Stimulated activated CD4-positive, alpha-beta T cell treated with anti-CD3 and anti-CD28 coated beads, Interleukin-2, amount 100 ng/mL, for 4 hours (primary cell): ENCODE data around the gene UCKL1.
A peak's percentile ranks its signal among the peaks of the same experiment; 100 is the strongest.
"Not testable (repeated sequence)": the region's sequence is repeated elsewhere in the genome, so short reads cannot be mapped to it uniquely, and the experiment has no call there.

Experiments used
- DNase-seq: peaks from one replicate; pipeline ENCODE4 v3.0.0-alpha.2; 2020; ENCODE audit warnings: low read depth

Gene UCKL1

DNA sequence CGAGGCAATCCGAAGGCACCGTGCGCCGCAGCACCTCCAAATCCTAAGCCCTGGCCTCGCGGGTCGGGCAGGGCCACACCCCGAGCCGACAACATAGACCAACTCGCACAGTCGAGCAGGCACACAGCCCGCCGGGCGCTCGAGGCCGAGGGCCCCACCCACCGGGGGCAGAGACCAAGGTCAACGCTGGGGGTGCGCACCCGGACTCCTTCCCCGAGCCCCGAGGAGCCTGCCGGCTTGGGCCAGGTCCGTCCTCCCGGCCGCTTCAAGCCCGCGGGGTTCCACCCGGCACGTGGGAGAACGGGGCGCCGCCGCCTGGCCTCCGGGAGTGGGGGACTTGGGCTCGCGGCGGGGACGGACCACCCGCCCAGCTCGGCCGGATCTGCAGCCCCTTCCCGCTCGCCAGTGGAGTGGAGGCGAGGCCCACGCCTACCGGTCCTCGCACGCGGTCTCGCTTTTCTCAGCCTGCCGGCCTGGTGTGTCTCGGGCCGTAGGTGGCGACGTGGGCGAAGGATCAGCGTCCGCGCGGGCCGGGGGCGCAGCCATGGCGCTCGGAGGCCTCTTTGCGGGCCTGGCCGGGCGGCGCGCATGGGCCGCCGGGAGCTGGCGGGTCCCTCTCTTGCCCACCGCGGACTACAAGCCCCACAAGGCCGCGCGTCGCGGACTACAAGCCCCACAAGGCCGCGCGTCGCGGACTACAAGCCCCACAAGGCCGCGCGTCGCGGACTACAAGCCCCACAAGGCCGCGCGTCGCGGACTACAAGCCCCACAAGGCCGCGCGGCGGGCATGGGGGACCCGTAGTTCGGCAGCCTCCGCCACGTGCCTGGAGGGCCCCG, at the start of gene UCKL1:
TSS of gene UCKL1 (minus strand) at position 590 of the 837 bp plus-strand sequence. CDS start at position 546, 44 bp downstream.
- DNase-seq = peak; percentile 88

DNA sequence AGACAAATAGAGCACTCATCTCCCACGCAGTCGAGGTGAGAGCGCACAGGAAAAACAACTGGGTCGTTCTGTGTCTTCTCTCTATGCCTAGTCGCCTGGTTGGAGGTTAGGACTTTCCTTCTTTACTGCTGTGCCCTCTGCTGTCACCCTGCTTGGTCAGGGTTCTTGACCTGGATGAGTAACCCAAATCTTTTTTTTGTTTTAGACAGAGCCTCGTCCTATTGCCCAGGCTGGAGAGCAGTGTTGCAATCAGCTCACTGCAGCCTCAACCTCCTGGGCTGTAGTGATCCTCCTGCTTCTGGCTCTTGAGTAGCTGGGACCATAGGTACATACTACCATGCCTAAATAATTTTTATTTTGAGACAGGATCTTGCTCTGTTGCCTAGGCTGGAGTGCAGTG, 49.2 kb upstream of the UCKL1 start:
- no peak for DNase-seq

DNA sequence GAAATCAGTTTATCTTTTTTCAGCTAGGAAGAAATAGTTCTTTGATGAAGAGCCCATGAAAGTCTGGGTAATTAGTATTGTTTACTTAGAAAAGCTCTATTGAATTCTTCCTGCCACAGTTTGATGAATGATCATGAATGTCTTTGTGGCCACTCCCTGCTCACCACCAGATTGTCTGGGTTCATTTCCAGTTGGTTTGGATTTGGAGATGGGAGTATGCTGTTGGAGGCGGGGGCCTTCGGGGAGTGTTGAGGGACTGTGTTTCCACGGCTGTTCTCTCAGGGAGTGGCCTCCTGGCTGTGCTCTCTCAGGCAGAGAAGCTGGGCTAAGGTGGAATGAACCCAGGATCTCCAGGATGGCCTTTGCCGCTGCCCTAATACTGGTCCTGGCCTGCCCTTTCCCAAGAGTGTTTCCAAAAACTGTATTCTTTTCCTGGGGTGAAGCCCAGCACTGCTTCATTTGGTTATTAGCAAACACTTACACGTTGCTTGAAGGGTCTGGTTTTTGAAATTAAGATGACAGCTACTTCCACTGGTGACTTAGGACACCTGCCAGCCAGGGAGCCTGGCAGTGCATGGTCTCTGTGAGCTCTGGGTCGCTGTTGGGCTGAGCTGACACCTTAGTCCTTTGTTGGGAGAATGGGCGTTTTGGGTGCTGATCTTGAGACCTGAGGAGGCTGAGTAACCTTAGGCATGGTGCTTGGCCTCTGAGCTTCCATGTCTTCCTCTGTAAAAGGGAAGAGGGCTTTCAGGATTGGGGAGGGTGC, 47.9 kb upstream of the UCKL1 start:
- no peak for DNase-seq

DNA sequence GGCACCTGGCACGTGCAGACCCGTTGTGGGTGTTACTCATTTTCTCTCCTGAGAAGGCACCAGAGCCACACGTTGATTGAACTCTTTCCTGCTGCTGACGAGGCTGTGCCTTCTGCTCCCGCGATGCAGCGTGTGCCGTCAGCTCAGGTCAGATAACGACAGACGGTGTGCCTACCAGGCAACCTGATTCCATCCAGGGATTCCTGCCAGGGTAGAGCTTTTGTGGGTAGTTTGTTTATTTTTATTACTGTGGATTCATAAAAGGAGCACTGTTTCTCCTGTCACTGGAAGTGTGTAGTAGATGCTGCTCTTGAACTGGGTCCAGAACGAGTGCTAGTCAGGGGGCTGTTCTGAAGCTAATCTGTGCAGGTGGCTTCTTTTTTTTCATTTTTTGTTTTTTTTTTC, 45.4 kb upstream of the UCKL1 start:
- no peak for DNase-seq

DNA sequence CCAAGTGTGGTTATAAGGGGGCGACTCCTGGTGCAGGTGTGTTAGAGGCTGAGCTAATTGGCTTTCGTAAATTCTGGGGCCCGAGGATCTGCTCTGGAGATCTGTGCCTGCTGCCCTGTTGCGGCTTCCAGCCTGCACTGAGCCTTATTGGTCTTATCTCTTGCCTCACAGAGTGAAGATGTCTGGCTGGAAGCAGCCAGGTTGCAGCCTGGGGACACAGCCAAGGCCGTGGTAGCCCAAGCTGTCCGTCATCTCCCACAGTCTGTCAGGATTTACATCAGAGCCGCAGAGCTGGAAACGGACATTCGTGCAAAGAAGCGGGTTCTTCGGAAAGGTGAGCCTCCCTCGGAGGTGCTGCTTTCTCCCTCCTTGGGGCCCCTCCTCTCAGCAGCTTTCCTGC, 44.7 kb upstream of the UCKL1 start:
- DNase-seq = no peak

DNA sequence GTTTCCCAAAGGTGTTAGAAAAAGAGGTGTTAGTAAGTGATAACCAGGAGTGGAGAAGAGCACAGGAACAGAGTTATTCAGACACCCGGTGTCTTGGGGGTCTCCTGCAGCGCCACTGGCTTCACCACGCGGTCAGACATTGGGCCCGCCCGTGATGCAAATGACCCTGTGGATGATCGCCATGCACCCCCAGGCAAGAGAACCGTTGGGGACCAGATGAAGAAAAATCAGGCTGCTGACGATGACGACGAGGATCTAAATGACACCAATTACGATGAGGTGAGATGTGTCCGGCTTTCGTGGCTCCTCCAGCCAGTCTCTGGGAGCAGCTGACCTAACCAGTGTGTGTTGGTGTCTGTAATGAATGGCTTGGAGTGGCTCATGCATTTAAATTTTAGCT, 26.7 kb upstream of the UCKL1 start:
- DNase-seq = no peak

DNA sequence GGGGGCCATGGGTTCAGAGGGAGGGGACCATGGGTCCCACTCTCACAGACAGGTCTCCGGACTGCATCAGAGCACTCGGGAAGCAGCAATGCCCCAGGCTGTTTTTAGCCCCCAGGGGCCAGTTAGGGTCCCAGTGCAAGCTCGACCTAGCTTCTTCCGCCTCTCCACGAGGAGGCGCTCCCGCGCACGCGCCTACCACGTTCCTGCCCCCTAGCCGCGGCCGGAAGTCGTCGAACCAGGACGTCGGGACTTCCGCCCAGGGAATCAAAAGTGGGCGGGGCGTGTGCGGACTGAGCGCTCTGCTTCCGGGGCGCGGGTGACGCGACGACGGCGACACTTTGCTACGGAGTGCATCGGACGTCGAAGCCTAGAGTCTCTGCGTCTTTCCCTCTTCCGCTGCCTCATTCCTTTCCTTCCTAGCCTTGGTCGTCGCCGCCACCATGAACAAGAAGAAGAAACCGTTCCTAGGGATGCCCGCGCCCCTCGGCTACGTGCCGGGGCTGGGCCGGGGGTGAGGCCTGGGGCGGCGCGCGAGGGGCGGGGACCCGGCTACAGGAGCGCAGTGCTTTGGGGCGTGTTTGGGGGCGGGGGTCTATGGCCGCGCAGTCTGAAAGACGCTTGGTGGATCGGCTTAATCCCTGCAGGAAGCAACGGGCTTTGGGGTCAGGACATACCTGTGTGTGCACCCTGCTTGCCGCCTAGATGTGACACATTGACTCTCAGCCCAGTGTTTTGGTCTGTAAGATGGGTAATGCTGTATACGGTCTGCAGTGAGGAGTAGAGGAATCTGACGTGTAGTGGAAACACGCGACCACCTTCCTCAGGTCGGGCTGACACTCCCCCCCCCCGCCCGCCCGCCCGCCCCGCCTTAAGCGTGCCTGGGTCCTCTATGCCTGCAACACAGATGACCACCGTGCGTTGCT, 24.9 kb upstream of the UCKL1 start, which contains the start of gene PRPF6:
TSS of gene PRPF6 (plus strand) at position 327 of the 923 bp plus-strand sequence. CDS start at position 441, 114 bp downstream.
- DNase-seq = peak; percentile 93

DNA sequence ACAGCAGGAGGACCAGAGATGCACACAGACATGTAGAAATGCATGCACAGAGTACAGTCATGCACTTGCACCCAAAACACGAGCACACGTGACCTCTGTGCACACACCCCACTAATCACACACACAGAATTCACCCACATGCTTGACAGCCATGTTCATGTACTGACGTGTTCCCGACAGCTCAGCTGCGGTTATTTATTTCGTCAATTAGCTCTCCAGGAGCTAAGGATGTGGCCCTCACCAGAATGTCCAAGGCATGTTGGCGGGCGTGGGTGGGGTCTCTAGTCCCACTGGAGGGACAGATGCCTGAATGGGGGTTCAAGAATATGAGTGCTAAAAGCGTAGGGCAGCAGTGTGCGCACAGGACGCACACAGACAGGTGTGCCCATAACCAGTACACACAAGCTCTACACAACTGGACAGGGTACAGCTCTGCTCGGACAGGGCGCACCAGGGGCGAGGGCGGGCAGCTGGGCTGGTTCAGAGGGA, 24.1 kb upstream of the UCKL1 start:
- DNase-seq = no peak

DNA sequence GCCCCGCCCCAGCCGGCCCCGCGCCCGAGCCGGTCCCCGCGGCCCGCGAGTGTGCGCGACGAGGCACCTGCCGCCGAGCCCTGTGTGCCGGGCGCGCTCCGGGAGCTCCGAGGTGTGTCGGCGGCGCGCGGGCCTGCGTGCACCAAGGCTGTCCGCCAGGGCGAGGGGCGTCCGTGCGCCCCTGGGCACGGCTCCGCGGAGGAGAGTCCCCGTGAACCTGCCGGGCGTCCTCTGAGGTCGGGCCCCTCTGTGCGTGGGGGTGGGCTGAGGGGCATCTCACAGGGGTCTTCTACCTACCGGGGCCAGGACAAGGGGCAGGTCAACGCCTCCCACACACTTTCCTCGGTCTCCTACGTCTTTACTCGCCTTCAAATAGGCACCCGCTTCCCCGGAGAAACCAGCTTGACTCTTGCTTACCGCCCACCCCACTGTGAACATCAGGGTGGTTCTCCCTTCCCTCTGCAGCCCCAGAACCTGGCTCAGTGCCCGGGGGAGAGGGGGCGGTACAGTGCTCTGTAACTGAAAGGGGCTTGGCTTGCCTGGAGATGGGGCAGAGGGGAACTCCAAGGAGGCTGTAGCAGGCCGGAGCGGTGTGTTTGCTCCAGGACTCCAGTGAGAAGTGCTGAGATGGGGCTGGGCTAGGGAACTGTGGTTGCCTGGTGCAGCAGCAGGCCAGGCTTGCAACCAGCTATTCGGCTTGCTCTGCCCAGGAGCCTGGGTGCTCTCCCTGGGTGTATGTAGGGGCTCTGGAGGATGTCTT, 23.5 kb upstream of the UCKL1 start, which contains the start of gene SAMD10:
TSS of gene SAMD10 (minus strand) at position 86 of the 760 bp plus-strand sequence. CDS start 175 bp downstream, outside the sequence.
- peak; percentile 75 for DNase-seq

DNA sequence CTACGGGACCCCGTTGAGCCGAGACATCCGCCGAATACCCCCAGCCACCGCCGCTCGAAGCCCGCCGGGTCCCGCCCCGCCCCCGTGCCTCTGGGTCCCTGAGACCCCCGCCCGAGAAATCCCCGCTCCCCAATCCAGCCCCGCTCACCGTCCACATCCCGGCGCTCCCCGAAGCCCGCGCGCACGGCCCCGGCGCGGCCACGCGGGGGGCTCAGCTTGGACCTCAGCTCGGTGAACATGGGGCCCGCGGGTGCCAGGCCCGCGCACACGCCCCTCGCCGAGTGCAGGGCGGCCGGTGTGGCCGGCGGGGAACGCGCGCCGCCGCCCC, 23.0 kb upstream of the UCKL1 start:
- no peak for DNase-seq

DNA sequence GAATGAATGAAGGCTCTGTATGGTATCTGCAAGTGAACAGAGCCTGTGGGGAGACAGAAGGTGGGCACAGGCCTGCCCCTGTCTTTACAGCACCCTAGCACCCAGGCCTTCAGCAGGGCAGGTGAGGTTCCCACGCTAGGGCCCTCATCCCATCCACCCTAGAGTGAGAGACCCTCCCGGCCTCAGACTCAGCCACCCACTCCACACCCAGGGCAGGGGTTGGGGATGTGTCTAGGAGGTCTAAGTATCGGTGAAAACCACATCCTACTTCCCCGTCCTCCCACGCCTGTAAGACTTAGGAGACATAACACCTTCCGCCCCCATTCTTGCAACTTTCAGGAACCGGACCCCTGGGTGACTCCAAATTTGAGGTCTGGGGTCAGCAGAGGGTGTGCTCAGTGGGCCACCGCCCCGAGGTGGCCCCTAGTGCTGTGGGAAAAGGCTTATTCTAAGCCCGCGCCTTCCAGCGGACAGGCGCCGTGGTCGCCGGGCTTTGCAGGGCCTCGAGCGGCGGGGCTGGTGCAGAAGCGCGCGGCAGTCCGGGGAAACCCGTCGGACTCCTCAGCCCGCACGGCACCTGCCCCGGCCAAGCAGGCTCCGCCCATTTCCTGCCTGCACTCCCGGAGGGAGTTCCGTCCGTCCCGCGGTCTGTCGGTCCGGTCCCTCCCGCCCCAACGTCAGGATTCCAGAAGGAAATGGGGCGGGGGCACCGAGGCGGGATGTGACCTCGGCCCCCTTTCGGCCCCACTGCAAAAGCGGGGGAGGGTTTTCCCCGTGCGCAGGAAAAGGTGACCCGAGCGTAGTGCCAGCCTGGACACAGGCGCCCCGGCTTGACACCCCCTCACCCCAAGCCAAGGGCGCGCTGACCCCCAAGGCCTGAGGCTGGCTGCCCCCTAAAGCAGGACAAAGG, 22.4 kb upstream of the UCKL1 start:
- peak; percentile 33 for DNase-seq

DNA sequence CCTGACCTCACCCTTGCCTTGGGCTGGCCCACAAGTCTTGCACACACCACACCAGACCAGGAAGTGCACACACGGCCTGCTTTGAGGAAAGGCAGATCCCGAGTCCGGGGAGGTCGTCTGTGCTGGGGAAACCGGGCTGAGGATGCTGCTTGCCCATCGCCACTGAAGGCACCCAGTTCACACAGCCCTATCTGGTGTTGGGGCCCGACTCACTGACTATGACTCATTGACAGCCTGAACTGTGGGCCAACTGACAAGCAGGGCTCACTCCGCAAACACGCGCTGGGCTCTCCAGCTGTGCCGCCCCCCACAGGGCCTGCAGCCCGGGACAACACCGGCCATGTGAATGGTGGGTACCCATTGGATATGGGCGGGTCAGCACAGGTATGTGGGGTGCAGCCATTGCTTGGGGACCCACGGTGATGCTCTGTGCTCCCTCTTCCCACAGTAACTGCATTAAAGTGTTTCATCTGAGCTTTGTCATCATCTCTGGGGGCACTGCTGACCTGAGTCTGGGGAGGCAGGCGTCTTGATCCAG, 21.6 kb upstream of the UCKL1 start:
- DNase-seq = peak; percentile 41

DNA sequence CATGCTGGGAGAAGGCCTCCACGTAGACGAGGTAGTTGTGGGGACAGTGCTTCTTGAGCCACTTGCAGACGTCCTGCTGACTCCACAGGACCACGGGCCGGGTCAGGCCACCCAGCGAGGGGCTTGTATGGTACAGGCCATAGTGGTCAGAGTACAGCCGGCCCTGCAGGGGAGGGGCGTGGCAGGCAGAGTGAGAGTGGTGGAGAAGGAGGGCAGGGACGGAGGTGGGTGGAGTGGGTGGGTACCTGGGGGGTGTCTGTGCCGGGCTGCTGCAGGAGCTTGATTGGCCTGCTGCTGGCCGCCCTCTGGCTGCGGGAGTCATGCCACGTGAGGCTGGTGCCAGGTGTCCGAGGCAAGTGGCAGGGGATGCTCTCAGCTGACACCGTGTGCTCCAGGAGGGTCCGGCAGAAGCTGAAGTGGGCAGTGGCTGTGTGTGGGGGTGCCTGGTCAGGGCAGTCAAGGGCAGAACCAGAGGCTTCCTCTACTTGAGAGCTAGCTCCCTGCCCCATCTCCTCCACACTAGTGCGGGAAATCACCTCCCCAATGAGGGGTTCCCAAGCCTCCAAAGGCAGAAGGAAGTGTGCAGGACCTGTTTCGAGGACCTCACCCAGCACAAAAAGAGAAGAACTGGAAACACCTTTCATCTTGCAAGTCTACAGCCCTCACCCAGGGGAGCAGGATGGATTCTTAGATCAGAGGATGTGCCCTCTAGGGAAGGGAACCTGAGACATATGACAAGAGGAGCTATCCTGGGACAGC, 20.9 kb upstream of the UCKL1 start:
- DNase-seq = no peak

DNA sequence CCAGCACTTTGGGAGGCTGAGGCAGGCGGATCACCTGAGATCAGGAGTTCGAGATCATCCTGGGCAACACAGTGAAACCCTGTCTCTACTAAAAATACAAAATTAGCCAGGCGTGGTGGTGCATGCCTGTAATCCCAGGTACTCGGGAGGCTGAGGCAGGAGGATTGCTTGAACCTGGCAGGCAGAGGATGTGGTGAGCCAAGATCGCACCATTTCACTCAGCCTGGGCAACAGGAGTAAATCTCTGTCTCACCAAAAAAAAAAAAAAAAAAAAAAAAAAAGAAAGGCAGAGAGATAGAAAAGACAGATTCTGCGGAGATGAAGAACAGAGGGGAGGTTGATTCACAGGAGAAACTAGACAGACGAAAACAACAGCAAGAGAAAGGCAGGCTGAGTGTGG, 20.3 kb upstream of the UCKL1 start:
- DNase-seq = not testable (repeated sequence)

DNA sequence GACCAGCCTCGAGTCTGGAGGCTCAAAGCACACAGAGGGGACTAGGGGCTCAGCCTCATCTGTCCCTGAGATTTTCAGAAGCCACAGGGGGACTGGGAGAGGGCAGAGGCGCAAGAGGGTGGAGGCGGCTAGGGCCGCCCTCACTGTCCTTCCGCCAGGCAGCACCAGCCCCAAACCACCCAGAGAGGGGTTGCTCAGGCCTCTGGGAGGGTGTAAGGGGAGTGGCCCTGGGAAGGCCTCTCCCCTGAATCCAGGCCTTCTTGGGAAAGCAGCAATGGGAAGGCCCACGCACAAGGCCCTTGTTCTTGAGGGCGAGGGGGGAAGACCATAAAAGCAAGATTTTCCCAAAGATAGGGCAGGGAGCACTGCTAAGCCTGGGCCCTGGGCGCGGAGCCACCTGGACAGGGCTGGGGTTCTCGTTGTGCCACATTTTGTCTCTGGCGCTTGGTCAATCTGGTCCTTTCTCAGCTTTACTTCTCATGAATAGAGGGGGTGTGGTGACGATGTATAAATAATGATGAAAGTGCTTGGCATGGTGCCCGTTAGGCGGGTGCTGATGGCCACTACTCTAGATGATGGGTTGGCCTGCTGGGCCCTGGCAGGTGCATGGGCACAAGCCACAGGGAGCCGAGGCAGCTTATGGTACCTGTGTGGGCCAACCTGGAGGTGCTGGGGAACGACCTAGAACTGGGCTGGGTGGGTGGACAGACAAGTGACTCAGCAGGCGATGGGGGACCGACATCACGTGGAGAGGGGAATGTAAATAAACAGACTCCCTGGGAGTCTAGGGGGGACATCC, 18.4 kb upstream of the UCKL1 start:
- no peak for DNase-seq

DNA sequence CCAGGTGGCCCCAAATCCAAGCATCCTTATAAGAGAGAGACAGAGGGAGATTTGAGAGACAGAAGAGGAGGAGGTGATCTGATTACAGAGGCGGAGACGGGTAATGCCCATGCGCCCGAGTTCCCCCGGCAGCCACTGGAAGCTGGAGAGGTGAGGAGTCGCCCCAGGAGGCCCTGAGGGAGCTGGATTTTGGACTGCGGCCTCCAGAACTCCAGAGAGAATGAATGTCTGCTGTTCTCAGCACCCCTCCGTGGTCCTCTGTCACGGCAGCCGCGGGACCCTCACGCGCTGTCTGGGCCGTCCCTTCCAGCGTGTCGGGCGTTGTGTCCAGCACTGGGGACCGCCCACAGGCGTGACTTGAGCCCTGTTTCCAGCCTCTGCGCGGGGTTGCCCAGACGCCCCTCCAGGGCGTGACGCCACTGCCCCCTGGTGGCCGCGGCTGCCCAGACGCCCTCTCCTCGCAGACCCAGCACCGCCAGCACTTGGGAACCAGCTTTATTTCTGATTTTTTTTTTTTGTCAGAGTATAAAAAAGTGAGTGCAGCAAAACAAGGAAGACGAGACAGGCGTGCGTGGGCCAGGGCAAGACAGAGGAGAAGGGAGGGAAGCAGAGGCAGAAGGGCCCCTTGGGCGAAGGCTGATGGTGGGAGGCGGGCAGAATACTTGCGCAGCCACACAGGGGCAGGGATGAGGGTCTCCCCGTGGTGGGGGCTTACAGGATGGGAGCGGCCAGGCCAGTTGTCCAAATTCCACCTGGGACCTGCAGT, 17.6 kb upstream of the UCKL1 start:
- peak; percentile 64 for DNase-seq

DNA sequence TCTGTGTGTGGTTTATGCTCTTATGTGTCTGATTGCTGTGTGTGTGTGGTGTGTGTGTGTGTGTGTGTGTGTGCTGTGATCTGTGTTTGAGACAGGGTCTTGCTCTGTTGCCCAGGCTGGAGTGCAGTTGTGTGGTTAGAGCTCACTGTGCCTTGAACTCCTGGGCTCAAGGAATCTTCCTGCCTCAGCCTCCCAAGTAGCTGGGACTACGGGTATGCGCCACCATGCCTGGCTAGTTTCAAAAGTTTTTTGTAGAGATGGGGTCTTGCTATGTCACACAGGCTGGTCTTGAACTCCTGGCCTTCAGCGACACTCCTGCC, 16.9 kb upstream of the UCKL1 start:
- no peak for DNase-seq
